Measurements from ENCODE around the gene ZYG11B. TPM values are rescaled to one million over a fixed set of nuclear protein-coding genes. Genes with fewer than 3 reads are reported as not detected.
"Not testable (repeated sequence)": the region's sequence is repeated elsewhere in the genome, so short reads cannot be mapped to it uniquely, and the experiment has no call there.

Gene ZYG11B
- total RNA-seq, 4 donors from 2014 or later: 23.4 to 46.2 (median 42.1) TPM

DNA sequence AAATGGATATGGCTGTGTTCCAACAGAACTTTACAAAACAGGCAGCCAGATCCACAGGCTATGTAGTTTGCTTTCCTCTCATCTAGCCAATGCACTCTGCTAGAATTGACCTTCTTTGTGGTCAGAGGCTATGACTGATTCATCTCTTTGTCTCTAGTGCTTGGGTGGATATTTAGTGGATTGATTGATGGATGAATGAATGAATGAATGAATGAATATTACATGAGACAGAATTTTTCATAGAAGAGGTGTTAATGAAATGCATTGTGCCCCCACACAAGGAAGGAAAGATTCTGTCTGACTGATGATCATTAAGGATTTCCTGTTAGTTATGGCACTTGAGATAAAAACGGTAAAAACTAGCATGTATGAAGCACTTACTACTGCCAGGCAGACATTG, 65.8 kb downstream of the ZYG11B start:
- TF ChIP-seq, protein P1, sequence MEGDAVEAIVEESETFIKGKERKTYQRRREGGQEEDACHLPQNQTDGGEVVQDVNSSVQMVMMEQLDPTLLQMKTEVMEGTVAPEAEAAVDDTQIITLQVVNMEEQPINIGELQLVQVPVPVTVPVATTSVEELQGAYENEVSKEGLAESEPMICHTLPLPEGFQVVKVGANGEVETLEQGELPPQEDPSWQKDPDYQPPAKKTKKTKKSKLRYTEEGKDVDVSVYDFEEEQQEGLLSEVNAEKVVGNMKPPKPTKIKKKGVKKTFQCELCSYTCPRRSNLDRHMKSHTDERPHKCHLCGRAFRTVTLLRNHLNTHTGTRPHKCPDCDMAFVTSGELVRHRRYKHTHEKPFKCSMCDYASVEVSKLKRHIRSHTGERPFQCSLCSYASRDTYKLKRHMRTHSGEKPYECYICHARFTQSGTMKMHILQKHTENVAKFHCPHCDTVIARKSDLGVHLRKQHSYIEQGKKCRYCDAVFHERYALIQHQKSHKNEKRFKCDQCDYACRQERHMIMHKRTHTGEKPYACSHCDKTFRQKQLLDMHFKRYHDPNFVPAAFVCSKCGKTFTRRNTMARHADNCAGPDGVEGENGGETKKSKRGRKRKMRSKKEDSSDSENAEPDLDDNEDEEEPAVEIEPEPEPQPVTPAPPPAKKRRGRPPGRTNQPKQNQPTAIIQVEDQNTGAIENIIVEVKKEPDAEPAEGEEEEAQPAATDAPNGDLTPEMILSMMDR (IDR thresholded peaks at IDR 0.05): no peak

DNA sequence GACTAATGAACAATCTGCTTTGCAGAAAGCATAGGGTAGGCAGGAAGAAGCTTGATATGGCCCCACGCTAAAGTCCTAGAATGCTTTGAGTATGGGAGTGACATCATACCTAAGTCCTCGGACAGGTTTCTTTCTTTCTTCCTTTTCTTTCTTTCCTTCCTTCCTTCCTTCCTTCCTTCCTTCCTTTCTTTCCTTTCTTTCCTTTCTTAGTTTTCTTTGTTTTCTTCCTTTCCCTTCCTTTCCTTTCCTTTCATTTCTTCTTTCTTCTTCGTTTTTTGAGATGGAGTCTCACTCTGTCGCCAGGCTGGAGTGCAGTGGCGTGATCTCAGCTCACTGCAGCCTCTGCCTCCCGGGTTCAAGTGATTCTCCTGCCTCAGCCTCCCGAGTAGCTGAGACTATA, 67.5 kb downstream of the ZYG11B start:
- not testable (repeated sequence) for DNase-seq (ENCODE audit: low spot score); ATAC-seq (ENCODE audit: low FRiP score)

More for the DNA sequence above, 65.8 kb downstream of the ZYG11B start:
- ATAC-seq (ENCODE audit: low FRiP score) (no peak), DNase-seq (ENCODE audit: low spot score) (no peak)

DNA sequence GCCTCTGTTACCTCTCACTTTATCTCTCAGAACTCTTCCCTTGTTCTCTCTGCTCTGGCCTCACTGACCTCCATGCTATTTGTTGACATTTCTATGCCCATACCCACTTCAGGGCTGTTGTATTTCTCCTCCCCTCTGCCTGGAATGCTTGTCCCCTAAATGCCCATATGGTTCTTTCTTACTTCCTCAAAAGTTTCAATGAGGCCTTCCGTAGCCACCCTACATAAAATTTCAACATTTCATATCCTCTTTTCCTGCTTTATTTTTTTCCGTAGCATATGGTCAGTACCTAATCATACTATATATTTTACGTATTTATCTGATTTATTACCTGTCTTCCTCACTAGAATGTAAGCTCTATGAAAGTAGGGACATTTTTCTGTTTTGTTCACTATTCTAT, 69.2 kb downstream of the ZYG11B start:
- ATAC-seq (ENCODE audit: low FRiP score): no peak
- TF ChIP-seq, protein P1 (IDR thresholded peaks at IDR 0.05): no peak
- DNase-seq (ENCODE audit: low spot score): no peak

DNA sequence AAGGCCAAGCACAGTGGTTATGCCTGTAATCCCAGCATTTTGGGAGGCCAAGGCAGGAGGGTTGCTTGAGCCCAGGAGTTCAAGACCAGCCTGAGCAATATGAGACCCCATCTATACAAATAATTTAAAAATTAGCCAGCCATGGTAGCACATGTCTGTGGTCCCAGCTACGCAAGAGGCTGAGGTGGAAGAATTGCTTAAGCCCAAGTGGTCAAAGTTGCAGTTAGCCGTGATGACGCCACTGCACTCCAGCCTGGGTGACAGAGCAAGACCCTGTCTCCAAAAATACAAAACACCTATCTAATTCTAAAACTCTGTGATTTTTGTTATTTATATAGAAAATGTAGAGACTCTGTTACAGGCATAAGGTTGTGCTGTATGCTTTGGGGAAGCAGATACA, 72.1 kb downstream of the ZYG11B start:
- DNase-seq (ENCODE audit: low spot score) (no peak), ATAC-seq (ENCODE audit: low FRiP score) (no peak)
- TF ChIP-seq, protein P1 (IDR thresholded peaks at IDR 0.05): no peak

DNA sequence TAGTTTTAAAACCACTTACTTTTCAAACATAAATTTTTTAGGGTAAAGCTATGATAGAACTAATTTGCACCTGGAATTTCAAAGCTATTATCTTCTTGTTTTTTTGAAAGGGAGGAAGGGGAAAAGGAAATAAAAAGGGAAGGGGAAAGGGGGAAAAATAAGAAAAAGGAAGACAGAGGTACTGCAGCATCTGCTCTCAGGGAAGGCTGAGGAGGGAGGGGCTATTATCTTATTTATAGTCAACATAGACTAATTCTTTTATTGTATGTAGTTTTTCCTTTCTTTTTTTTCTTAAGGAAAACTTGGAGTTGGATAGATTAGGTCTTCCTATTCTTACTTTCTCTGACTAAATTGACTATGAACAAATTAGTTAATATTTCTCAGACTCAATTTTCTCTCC, 74.8 kb downstream of the ZYG11B start:
- DNase-seq (ENCODE audit: low spot score) (no peak), ATAC-seq (ENCODE audit: low FRiP score) (no peak)
- TF ChIP-seq, protein P1 (IDR thresholded peaks at IDR 0.05): no peak

DNA sequence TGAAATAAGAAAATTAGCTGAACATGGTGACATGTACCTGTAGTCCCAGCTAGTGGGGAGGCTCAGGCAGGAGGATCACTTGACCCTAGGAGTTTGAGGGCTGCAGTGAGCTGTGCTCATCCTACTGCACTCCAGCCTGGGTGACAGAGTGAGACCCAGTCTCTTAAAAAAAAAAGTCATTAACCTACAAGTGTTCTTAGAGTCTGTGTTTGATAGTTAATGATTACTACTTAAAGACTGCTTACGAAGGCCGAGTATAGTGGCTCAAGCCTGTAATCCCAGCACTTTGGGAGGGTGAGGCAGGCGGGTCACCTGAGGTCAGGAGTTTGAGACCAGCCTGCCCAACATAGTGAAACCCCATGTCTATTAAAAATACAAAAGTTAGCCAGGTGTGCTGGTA, 77.8 kb downstream of the ZYG11B start:
- not testable (repeated sequence) for ATAC-seq (ENCODE audit: low FRiP score)

DNA sequence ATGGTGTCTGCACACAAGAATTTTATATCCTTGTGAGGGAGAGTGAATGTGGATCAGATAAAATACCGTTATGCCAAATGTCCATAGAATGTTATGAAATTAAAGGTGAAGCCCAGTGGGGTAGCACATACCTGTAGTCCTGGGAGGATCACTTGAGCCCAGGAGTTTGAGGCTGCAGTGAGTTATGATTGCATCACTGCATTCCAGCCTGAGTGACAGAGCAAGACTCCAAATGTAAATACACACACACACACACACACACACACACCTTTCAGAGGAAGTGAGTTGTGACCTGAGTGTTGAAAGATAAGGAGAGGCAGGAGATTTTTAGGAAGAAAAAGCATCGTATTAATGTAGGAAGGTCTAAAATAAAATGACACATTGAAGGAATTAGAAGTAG, 88.2 kb downstream of the ZYG11B start:
- ATAC-seq (ENCODE audit: low FRiP score): no peak
- TF ChIP-seq, protein P1 (IDR thresholded peaks at IDR 0.05): no peak
- no peak for DNase-seq (ENCODE audit: low spot score)

More for the DNA sequence above, 77.8 kb downstream of the ZYG11B start:
- DNase-seq (ENCODE audit: low spot score): not testable (repeated sequence)

DNA sequence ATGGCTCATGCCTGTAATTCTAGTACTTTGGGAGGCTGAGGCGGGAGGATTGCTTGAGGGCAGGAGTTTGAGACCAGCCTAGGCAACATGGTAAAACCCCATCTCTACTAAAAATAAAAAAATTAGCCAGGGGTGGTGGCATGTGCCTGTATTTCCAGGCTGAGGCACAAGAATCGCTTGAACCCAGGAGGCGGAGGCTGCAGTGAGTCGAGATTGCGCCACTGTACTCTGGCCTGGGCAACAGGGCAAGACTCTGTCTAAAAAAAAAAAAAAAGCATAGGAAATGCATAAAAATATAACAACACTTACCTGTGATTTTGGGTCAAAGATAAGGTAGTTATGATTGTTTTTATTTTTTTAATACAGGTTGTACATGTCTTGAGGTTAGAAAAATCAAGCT, 94.6 kb downstream of the ZYG11B start:
- ATAC-seq (ENCODE audit: low FRiP score); DNase-seq (ENCODE audit: low spot score): not testable (repeated sequence)

DNA sequence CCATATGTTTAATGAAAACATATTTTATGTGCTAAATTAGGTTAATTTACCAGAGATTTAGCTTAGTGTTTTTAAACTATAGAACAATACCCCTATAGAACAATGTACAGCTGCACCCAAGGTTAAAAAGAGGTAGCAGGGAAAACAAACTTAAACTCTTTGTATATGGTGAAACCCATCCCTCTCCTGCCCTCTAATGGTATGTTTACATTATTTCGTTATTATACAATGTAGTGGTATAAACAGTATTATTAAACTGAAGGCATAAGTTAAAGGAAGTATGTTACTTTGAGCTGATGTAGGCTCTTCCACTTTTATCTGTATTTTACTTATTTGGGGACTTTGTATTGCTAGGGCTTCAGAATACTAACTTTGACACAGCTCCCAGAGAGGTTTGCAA, 99.6 kb downstream of the ZYG11B start:
- TF ChIP-seq, protein P1 (IDR thresholded peaks at IDR 0.05): no peak
- no peak for DNase-seq (ENCODE audit: low spot score)
- ATAC-seq (ENCODE audit: low FRiP score): no peak

Measured in omental fat pad (tissue), 4 donors.